SHP77 treated with DMSO at 0.1 percent for 48 hours (cell line): ENCODE measurements around the gene IL17B.

Source experiments
- DNase-seq: peaks from one replicate; lab custom pipeline; 2025; lab: John Stamatoyannopoulos, UW

Gene IL17B

DNA sequence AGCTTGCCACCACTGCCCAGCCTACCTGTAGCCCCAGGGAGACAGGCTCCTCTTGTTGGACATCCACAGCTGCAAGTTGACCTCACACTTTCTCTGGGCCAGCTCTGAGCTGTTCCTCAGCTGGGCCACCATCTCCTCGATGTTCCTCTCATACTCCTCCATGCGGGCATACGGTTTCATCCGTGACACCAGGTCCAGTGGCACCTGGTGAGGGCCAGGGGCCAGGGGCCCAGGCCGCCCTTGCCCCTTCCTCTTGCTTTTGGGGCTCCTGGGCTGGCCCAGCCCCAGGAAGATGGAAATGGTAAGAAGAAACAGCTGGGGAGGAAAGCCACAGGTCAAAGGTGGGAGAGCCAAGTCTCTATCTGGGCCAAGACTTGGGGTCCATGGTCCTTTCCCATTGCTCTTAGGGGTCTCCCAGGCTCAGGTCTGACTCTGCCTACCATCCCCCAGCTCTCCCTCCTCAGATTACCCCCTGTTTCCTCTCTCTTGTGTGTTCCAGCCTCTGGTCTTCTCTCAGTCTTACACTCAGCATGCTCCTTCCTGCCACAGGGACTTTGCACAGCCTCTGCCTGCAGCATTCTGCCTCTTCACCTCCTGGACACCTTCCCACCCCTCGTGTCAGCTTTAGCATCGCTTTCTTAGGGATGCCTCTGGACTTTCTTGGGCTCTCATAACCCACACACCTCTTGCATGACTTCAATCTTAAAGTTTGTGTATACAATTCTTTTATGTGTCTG is 2.2 kb downstream of the IL17B start:
- no peak for DNase-seq

DNA sequence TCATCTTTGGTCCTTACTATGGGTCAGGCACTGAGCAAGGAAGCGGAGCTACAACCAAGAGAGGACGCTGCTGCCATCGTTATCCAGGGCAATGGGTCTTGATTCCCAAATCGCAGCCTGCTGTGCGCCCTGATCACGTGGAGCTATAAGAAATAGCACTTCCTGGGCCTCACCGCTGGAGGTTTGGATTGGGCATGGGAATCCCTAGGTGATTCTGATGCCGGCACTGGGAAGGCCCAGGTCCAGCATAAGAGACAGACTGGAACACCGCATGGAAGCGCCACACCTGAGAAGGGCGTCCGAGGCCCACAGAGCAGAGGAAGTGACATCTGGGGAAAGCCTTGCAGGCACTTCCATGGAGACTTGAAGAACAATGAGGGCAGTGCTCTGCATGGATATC is 3.0 kb downstream of the IL17B start:
- no peak for DNase-seq

GRCh38 chr5:149375434-149375833 is 3.7 kb downstream of the IL17B start:
- no peak for DNase-seq

DNA sequence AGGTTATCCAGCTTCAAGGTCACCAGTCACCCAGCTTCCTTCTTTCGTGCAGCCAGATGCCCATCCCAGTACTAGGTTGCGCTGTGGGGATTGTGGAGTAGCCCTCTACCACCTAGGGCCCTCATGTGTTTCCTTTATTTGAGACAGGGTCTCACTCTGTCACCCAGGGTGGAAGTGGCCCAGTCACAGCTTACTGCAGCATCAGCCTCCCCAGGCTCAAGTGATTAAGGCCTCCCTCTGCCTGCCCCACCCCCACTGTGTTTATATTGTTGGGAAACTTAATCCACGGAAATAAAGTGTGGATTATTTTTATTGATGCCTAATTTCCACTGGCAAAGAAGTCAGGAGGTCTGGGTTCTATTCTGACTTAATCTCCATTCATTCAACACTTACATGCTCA is 4.3 kb downstream of the IL17B start:
- no peak for DNase-seq

DNA sequence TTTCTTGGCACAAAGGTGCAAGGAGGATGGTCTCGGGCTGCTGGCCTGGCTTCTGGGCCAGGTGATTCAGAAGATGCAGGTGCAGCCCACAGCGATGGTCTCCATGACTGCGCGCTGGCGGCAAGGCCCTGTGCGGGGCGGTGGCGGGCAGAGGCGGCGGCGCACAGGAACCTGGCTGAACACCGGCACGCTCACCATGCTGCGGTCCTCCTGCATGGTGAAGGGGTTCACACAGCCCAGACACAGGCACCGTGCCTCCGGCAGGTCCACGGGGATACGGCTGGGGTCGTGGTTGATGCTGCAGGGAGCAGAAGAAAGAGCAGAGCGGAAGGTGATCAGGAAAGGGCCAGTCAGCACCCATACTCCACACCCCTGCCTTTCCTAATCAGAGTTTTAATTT is 4.8 kb downstream of the IL17B start:
- DNase-seq: no peak

- no peak for DNase-seq
Measured at GRCh38 chr5:149372932-149373331, 6.2 kb downstream of the IL17B start.

DNA sequence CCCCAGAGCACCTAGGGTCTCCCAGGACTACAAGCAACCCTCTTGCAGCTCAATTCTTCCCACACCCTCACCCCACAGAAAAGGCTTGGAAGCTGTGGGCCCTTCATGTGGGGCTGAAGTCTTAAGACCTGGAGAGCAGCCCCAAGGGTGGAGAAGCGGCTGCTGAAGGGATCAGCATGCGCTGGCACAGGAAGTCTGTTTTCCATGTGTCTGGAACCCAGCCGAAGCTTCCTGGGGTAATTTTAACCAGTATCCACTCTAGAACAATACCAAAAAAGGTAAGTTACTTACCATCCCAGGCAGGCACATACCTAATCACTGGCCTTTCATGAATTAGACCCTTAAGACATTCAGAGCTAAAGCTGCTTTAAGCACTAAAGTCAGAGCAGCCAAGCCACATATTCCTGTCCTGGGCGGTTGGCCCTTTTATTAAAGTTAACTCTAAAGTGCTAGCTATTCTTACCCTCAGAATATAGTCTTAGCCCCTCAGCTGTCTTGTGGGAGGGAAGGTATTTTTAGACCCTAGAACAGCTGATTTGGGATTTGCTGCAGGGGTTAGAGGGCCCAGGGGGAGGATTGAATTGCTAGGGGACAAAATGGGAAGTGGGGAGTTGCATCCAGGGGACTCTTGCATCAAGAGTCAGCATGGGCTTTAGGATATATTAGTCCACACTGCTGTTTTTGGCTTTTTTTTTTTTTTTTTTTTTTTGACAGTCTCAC is 6.9 kb downstream of the IL17B start:
- no peak for DNase-seq

- DNase-seq: peak; percentile 25
Measured at GRCh38 chr5:149371296-149371962, 7.7 kb downstream of the IL17B start.

DNA sequence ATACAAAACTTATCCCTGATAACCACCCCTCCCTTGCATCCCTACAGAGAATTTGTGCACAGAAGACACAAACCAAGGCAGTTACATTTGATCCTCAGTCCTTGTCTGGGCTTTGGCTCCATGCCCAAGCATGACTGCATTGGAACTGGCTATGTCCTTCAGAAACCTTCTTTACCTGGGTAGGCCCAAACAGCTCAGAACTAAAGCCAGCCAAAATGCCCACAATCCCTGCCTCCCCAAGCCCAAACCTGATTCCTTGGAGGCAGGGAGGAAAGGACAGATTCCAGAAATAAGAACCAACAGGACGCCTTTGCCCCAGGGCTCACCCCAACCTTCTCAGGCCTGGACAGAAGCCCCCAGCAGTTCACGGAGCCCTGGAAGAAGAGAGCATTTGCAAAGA is 8.2 kb downstream of the IL17B start:
- DNase-seq: no peak

DNA sequence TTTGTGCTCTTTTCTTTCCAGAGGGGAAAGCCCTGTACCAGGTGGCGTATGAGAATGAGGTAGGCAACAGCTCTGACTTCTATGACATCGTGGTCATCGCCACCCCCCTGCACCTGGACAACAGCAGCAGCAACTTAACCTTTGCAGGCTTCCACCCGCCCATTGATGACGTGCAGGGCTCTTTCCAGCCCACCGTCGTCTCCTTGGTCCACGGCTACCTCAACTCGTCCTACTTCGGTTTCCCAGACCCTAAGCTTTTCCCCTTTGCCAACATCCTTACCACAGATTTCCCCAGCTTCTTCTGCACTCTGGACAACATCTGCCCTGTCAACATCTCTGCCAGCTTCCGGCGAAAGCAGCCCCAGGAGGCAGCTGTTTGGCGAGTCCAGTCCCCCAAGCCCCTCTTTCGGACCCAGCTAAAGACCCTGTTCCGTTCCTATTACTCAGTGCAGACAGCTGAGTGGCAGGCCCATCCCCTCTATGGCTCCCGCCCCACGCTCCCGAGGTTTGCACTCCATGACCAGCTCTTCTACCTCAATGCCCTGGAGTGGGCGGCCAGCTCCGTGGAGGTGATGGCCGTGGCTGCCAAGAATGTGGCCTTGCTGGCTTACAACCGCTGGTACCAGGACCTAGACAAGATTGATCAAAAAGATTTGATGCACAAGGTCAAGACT is 11.0 kb downstream of the IL17B start:
- DNase-seq: no peak

DNA sequence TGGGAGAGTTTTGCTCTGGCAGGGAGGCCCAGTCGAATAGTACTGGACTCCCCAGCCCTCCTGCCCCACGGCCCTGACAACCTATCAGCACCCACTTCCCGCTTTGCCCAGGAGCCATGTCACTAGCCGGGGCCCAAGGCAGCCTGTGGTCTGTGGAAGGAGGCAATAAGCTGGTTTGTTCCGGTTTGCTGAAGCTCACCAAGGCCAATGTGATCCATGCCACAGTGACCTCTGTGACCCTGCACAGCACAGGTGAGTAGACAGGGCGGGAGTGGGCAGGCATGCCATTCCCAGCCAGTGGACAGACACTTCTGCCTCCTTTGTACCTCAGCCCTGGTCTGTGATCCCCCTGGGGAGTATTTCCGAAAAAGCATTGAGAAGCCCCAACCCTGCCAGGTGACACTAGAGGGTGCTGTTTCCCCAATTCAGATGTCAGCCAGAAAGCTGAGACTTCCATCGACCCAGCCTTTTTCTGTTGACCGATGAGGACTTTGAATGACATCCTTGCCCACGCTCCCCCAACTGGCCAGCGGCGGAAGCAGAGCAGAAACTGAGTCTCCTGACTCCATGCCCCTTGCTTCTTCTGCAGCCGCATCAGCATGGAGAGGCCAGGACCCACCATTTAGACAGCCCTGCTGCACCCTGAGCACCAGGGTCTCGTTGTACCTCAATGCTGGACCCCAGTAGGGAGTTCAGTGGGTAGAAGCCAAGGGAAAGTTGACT is 11.7 kb downstream of the IL17B start:
- peak; percentile 77 for DNase-seq

GRCh38 chr5:149366169-149366729 is 12.8 kb downstream of the IL17B start:
- DNase-seq: no peak

- DNase-seq: no peak
Measured at GRCh38 chr5:149365418-149365817, 13.7 kb downstream of the IL17B start.

DNA sequence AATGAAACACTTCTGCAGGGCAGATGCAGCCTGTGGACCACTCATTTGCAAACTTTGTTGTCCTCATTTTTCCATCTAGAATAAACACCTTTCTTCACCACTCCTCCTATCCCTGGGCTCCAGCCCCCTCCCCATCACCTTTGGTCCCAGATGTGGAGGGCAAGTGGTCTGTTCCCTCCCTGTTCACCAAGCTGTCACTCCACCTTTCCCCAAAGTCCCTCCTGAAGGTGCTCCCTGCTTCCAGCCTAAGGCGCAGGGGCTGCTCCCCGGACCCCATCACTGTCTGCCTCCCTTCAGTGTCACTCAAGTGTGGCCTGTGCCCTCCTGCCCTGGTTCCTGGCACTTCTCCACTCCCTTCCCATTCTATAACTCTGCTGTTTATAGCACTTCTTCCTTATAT is 14.4 kb downstream of the IL17B start:
- DNase-seq: no peak

GRCh38 chr5:149363936-149364335 is 15.2 kb downstream of the IL17B start:
- DNase-seq: no peak

GRCh38 chr5:149363358-149363757 is 15.7 kb downstream of the IL17B start:
- no peak for DNase-seq

GRCh38 chr5:149362541-149362940 is 16.6 kb downstream of the IL17B start:
- DNase-seq: no peak

DNA sequence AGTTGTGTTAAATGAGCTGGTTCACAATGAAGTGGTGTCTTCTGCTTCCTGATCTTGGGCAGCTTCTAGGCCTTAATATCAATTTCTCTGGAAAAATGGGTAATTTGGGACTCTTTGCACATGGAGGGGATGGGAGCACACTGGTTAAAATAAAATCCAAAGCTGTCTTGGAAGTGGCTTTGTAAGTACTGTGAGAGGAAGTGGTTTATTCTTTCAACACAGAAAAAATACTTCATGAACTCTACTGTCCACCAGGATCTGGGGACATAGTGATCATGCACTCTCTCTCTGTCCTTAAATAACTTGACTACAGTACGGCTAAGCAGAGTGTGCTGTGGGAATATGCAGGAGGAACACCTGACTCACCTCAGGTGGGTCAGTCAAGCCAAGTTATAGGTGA is 18.8 kb downstream of the IL17B start:
- no peak for DNase-seq

GRCh38 chr5:149358868-149359495 is 20.1 kb downstream of the IL17B start:
- no peak for DNase-seq

DNA sequence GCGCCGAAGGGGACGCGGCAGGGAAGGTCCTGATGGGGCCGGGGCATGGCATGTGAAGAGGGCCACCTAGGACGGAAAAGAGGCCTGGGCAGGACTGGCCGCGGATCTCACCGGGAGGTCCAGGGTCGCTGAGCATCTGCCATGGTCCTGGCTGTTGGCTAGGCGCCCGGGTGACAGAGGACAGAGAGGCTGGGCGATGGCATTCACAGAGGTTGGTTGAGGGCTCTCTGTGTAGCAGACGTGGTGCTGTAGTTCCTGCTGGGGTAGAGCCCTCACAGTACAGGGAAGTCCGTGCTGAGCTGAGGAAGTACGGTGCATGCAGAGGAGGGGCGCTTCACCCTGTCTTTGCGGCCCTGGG is 20.8 kb downstream of the IL17B start:
- DNase-seq: no peak
